SKM-1 treated with dmso at 0.1 percent for 144 hours (cell line): Measurements from ENCODE around the gene STXBP4.

Source experiments
- DNase-seq: peaks from one replicate; lab custom pipeline; 2025; ENCODE audit not compliant: unreplicated experiment; lab: John Stamatoyannopoulos, UW

Gene STXBP4

GRCh38 chr17:55116440-55116914 lies 147.9 kb downstream of the STXBP4 start:
- no peak for DNase-seq

- no peak for DNase-seq
Observed at GRCh38 chr17:55117164-55117563, 148.6 kb downstream of the STXBP4 start.

GRCh38 chr17:55120651-55121050 lies 152.1 kb downstream of the STXBP4 start:
- DNase-seq: no peak

GRCh38 chr17:55121268-55121667 lies 152.7 kb downstream of the STXBP4 start:
- no peak for DNase-seq

GRCh38 chr17:55122114-55122513 lies 153.5 kb downstream of the STXBP4 start:
- no peak for DNase-seq

- no peak for DNase-seq
Observed at GRCh38 chr17:55124730-55125360, 156.3 kb downstream of the STXBP4 start.

- DNase-seq: no peak
Observed at GRCh38 chr17:55133583-55133982, 165.0 kb downstream of the STXBP4 start.

- DNase-seq: no peak
Observed at GRCh38 chr17:55134486-55135157, 166.1 kb downstream of the STXBP4 start.

GRCh38 chr17:55140809-55141208 lies 172.2 kb downstream of the STXBP4 start:
- no peak for DNase-seq

- DNase-seq: no peak
Observed at GRCh38 chr17:55144518-55144917, 176.0 kb downstream of the STXBP4 start.

GRCh38 chr17:55149485-55149884 lies 180.9 kb downstream of the STXBP4 start:
- DNase-seq: no peak

GRCh38 chr17:55152236-55152635 lies 183.7 kb downstream of the STXBP4 start:
- no peak for DNase-seq

- no peak for DNase-seq
Observed at GRCh38 chr17:55154101-55154500, 185.5 kb downstream of the STXBP4 start.

- DNase-seq: no peak
Observed at GRCh38 chr17:55155856-55156560, 187.4 kb downstream of the STXBP4 start.

- DNase-seq: no peak
Observed at GRCh38 chr17:55157165-55157564, 188.6 kb downstream of the STXBP4 start.

GRCh38 chr17:55158439-55158838 lies 189.9 kb downstream of the STXBP4 start:
- no peak for DNase-seq

GRCh38 chr17:55159251-55159650 lies 190.7 kb downstream of the STXBP4 start:
- DNase-seq: no peak

- DNase-seq: no peak
Observed at GRCh38 chr17:55160501-55160900, 191.9 kb downstream of the STXBP4 start.

- no peak for DNase-seq
Observed at GRCh38 chr17:55161935-55162555, 193.5 kb downstream of the STXBP4 start.

GRCh38 chr17:55162556-55162946 lies 194.0 kb downstream of the STXBP4 start:
- no peak for DNase-seq

- DNase-seq: no peak
Observed at GRCh38 chr17:55163408-55163807, 194.8 kb downstream of the STXBP4 start.

GRCh38 chr17:55166506-55166905 lies 197.9 kb downstream of the STXBP4 start:
- no peak for DNase-seq
